Measurements from ENCODE around the gene FARP1.

FARP1 gene

GRCh38 chr13:98326291-98326690, 183.4 kb downstream of the FARP1 start:
- Histone ChIP-seq H3K23ac (ENCODE audit: low read length) (no peak overlapping the region), H3K4ac (ENCODE audit: low read depth, low read length) (no peak overlapping the region), H3K18ac (ENCODE audit: low read length) (no peak overlapping the region), H3K79me2 (ENCODE audit: control insufficient read depth, insufficient read depth, low read length, poor library complexity) (peaks cover 1% of the 10 kb centered on the region), H4K8ac (ENCODE audit: low read depth, low read length) (no peak overlapping the region), H3K4me3 (ENCODE audit: low read depth, low read length) (no peak overlapping the region), H3K4me1 (ENCODE audit: control insufficient read depth in 1 of 2, insufficient read depth in 2 of 2, low read length in 2 of 2) (peaks cover 2 to 29% of the 10 kb centered on the region in 2 experiments), H3K36me3 (ENCODE audit: control insufficient read depth in 1 of 2, insufficient read depth in 2 of 2, low read length in 2 of 2) (no peaks in the 10 kb centered on the region), H3K79me1 (ENCODE audit: low read length) (peaks cover 4% of the 10 kb centered on the region), H3K9me3 (ENCODE audit: insufficient read depth, low read depth, low read length) (no peaks in the 10 kb centered on the region), H2BK120ac (ENCODE audit: insufficient read depth, low read length, poor library complexity) (no peak overlapping the region), H4K12ac (ENCODE audit: low read depth, low read length) (no peak overlapping the region), H3K27me3 (ENCODE audit: insufficient read depth, low read length) (no peaks in the 10 kb centered on the region), H2BK12ac (ENCODE audit: low read length) (no peak overlapping the region), H3K9ac (ENCODE audit: low read length) (no peak overlapping the region), H3K27ac (ENCODE audit: low read depth, low read length) (no peak overlapping the region), H2BK5ac (ENCODE audit: low read depth, low read length, poor library complexity) (no peak overlapping the region), H3K4me2 (ENCODE audit: low read length) (no peak overlapping the region), H2AK5ac (ENCODE audit: low read length) (no peak overlapping the region), H2AFZ (ENCODE audit: insufficient read depth, low read length, poor library complexity) (no peak overlapping the region), H3K14ac (ENCODE audit: low read length) (no peak overlapping the region), H4K91ac (ENCODE audit: low read depth, low read length) (no peak overlapping the region)
- no CpG with 5 or more reads among the region's 5 CpGs for WGBS (ENCODE audit: extremely low coverage, insufficient coverage, insufficient read length)
- no peak for DNase-seq

GRCh38 chr13:98327371-98328270, 184.7 kb downstream of the FARP1 start:
- Histone ChIP-seq H3K4ac (ENCODE audit: low read depth, low read length) (no peak overlapping the region), H2AFZ (ENCODE audit: insufficient read depth, low read length, poor library complexity) (no peak overlapping the region), H3K27me3 (ENCODE audit: insufficient read depth, low read length) (no peaks in the 10 kb centered on the region), H2BK12ac (ENCODE audit: low read length) (no peak overlapping the region), H2AK5ac (ENCODE audit: low read length) (no peak overlapping the region), H4K8ac (ENCODE audit: low read depth, low read length) (no peak overlapping the region), H3K9ac (ENCODE audit: low read length) (no peak overlapping the region), H3K27ac (ENCODE audit: low read depth, low read length) (peak overlapping the region; percentile 67), H3K4me1 (ENCODE audit: control insufficient read depth in 1 of 2, insufficient read depth in 2 of 2, low read length in 2 of 2) (peaks cover 0 to 22% of the 10 kb centered on the region in 2 experiments), H4K12ac (ENCODE audit: low read depth, low read length) (no peak overlapping the region), H3K23ac (ENCODE audit: low read length) (no peak overlapping the region), H3K18ac (ENCODE audit: low read length) (no peak overlapping the region), H3K79me1 (ENCODE audit: low read length) (peaks cover 2% of the 10 kb centered on the region), H3K79me2 (ENCODE audit: control insufficient read depth, insufficient read depth, low read length, poor library complexity) (peaks cover 1% of the 10 kb centered on the region), H2BK120ac (ENCODE audit: insufficient read depth, low read length, poor library complexity) (peak overlapping the region; percentile 5), H3K36me3 (ENCODE audit: control insufficient read depth in 1 of 2, insufficient read depth in 2 of 2, low read length in 2 of 2) (no peaks in the 10 kb centered on the region), H3K4me2 (ENCODE audit: low read length) (peak overlapping the region; percentile 47), H4K91ac (ENCODE audit: low read depth, low read length) (peak overlapping the region; percentile 3), H2BK5ac (ENCODE audit: low read depth, low read length, poor library complexity) (peak overlapping the region; percentile 57), H3K4me3 (ENCODE audit: low read depth, low read length) (no peak overlapping the region), H3K14ac (ENCODE audit: low read length) (no peak overlapping the region), H3K9me3 (ENCODE audit: insufficient read depth, low read depth, low read length) (no peaks in the 10 kb centered on the region)
- no CpG with 5 or more reads among the region's 10 CpGs for WGBS (ENCODE audit: extremely low coverage, insufficient coverage, insufficient read length)
- DNase-seq = peak in 1 of 2 donors; percentile 10

GRCh38 chr13:98328511-98328910, 185.6 kb downstream of the FARP1 start:
- Histone ChIP-seq H3K27me3 (ENCODE audit: insufficient read depth, low read length) (no peaks in the 10 kb centered on the region), H2AK5ac (ENCODE audit: low read length) (no peak overlapping the region), H3K36me3 (ENCODE audit: control insufficient read depth in 1 of 2, insufficient read depth in 2 of 2, low read length in 2 of 2) (no peaks in the 10 kb centered on the region), H3K79me2 (ENCODE audit: control insufficient read depth, insufficient read depth, low read length, poor library complexity) (peaks cover 1% of the 10 kb centered on the region), H4K91ac (ENCODE audit: low read depth, low read length) (no peak overlapping the region), H3K9me3 (ENCODE audit: insufficient read depth, low read depth, low read length) (no peaks in the 10 kb centered on the region), H3K23ac (ENCODE audit: low read length) (no peak overlapping the region), H4K8ac (ENCODE audit: low read depth, low read length) (no peak overlapping the region), H3K4me2 (ENCODE audit: low read length) (peak overlapping the region; percentile 47), H3K4me3 (ENCODE audit: low read depth, low read length) (no peak overlapping the region), H3K9ac (ENCODE audit: low read length) (no peak overlapping the region), H4K12ac (ENCODE audit: low read depth, low read length) (no peak overlapping the region), H3K14ac (ENCODE audit: low read length) (no peak overlapping the region), H2BK12ac (ENCODE audit: low read length) (no peak overlapping the region), H2BK5ac (ENCODE audit: low read depth, low read length, poor library complexity) (no peak overlapping the region), H3K4me1 (ENCODE audit: control insufficient read depth in 1 of 2, insufficient read depth in 2 of 2, low read length in 2 of 2) (peaks cover 0 to 22% of the 10 kb centered on the region in 2 experiments), H3K79me1 (ENCODE audit: low read length) (peaks cover 2% of the 10 kb centered on the region), H3K4ac (ENCODE audit: low read depth, low read length) (no peak overlapping the region), H3K18ac (ENCODE audit: low read length) (no peak overlapping the region), H2BK120ac (ENCODE audit: insufficient read depth, low read length, poor library complexity) (no peak overlapping the region), H2AFZ (ENCODE audit: insufficient read depth, low read length, poor library complexity) (no peak overlapping the region), H3K27ac (ENCODE audit: low read depth, low read length) (peak overlapping the region; percentile 67)
- no CpG with 5 or more reads among the region's 8 CpGs for WGBS (ENCODE audit: extremely low coverage, insufficient coverage, insufficient read length)
- no peak for DNase-seq

- Histone ChIP-seq H3K23ac (ENCODE audit: low read length) (no peak overlapping the region), H3K79me2 (ENCODE audit: control insufficient read depth, insufficient read depth, low read length, poor library complexity) (no peaks in the 10 kb centered on the region), H3K36me3 (ENCODE audit: control insufficient read depth in 1 of 2, insufficient read depth in 2 of 2, low read length in 2 of 2) (no peaks in the 10 kb centered on the region), H3K79me1 (ENCODE audit: low read length) (no peaks in the 10 kb centered on the region), H3K27me3 (ENCODE audit: insufficient read depth, low read length) (no peaks in the 10 kb centered on the region), H2BK12ac (ENCODE audit: low read length) (no peak overlapping the region), H3K18ac (ENCODE audit: low read length) (no peak overlapping the region), H2BK5ac (ENCODE audit: low read depth, low read length, poor library complexity) (no peak overlapping the region), H4K91ac (ENCODE audit: low read depth, low read length) (no peak overlapping the region), H4K12ac (ENCODE audit: low read depth, low read length) (no peak overlapping the region), H2AFZ (ENCODE audit: insufficient read depth, low read length, poor library complexity) (no peak overlapping the region), H3K4me1 (ENCODE audit: control insufficient read depth in 1 of 2, insufficient read depth in 2 of 2, low read length in 2 of 2) (peaks cover 0 to 11% of the 10 kb centered on the region in 2 experiments), H3K27ac (ENCODE audit: low read depth, low read length) (no peak overlapping the region), H3K4ac (ENCODE audit: low read depth, low read length) (no peak overlapping the region), H2BK120ac (ENCODE audit: insufficient read depth, low read length, poor library complexity) (no peak overlapping the region), H3K4me3 (ENCODE audit: low read depth, low read length) (no peak overlapping the region), H3K14ac (ENCODE audit: low read length) (no peak overlapping the region), H2AK5ac (ENCODE audit: low read length) (no peak overlapping the region), H3K9me3 (ENCODE audit: insufficient read depth, low read depth, low read length) (no peaks in the 10 kb centered on the region), H3K9ac (ENCODE audit: low read length) (no peak overlapping the region), H4K8ac (ENCODE audit: low read depth, low read length) (no peak overlapping the region), H3K4me2 (ENCODE audit: low read length) (no peak overlapping the region)
- DNase-seq = no peak
- no CpG with 5 or more reads among the region's 2 CpGs for WGBS (ENCODE audit: extremely low coverage, insufficient coverage, insufficient read length)
These were observed 189.3 kb downstream of the FARP1 start for GRCh38 chr13:98332222-98332621.

Data from trophoblast cell (in vitro differentiated cells and primary cell).